Measurements from ENCODE around the gene DHRSX.
"Not testable (repeated sequence)": the region's sequence is repeated elsewhere in the genome, so short reads cannot be mapped to it uniquely, and the experiment has no call there.

DHRSX gene

DNA sequence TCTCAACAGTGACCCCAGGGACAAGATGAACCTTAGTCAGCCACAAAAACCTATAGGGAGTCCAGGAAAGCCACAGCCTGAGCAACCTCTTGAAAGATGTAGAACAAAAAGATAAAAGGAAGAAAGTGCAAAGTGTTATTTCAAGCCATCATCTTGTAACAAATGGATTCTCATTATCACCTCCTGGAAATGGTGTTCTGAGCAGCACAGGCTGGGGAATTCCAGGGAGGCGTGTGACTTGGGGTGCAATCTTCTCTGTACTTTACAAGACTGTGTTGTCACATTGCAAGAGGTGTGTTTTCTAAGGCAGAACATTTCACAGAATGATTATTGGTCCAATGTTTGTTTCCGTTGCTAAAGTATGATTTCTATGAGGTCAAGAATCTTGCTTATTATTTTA lies 214.0 kb downstream of the DHRSX start:
- DNase-seq, result no peak

DNA sequence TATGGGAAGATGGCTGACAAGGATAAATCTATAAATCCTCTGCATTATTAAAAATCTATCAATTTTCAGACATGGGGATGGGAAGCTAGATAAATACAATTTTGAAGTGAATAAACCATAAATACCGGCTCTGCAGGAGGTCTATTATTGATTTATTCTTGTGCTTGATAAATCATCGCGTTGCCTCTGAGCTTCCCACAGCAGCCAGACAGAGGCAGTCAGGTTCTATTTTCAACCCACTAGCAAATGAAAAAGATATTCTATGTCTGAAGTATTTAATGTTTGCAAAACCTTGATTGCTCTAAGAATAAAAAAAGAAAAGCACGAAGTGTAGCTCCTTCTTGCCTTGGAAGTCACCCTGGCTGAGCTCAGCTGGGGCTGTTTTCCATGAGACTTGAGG lies 216.2 kb downstream of the DHRSX start:
- DNase-seq, result no peak

DNA sequence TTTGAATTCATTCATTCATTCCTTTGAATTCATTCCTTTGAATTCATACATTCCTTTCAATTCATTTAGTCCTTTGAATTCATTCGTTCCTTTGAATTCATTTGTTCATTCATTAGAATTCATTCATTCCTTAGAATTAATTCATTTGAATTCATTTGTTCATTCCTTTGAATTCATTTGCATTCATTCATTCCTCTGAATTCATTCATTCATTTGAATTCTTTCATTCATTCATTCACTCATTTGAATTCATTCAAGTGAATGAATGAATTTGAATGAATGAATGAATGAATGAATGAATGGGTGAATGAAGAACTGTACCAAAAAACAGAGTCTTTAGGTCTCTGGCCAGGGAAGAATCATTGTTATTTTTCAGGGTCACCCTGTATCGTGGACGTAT lies 216.6 kb downstream of the DHRSX start:
- no peak for DNase-seq

DNA sequence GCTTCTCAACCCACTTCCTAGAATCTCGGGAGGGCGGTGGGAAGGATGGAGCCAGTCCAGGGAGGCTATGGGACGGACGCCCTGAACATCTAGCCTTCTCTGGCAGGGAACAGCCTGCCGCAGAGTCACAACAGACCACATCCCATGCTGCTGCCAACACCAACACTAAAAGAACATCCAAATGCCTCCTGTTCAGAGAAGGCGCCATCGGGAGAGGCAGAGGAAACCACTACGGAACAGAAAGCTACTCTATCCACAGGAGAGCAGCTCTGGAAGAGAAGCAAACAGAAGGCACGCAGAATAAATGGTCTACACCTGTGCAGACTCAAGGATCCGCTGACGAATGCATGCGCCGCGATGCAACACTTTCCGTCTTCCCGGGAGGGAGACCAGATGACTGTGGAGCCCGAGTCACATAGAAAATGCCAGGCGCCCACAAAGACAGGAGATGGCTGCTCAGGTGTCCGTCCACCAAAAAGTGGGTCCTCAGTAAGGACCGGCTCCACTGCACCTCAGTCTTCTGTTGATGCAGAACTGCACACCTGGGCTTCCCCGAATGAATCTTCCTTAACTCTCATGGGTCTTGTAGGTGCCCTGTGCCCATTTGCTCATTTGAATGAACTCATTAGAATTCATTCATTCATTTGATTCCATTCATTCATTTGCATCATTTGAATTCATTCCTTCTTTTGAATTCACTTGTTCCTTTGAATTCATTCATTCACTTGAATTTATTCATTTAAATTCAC lies 217.5 kb downstream of the DHRSX start:
- no peak for DNase-seq

DNA sequence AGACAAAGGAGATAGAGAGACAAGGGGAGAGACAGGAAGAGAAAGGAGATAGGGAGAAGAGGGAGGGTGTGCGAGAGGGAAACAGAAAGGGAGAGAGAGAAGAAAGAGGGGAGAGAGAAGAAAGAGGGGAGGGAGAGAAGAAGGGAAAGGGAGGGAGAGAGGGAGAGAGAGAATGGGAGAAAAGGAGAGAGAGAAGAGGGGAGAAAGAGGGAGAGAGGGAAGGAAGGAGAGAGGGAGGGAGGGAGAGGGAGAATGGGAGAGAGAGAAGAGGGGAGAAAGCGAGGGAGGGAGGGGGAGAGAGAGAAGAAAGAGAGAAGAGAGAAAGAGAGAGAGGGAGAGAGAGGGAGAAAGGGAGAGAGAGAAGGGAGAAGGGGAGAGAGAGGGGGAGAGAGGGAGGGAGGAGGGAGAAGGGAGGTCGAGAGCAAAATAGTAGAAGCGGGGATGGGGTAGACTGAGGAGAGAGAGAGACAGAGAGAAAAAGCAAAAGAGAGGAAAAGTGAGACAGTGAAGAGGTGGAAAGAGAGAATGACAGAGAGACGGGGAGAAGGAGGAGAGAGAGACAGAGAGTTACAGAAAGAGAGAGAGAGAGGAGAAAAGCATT lies 218.2 kb downstream of the DHRSX start:
- DNase-seq, result no peak

DNA sequence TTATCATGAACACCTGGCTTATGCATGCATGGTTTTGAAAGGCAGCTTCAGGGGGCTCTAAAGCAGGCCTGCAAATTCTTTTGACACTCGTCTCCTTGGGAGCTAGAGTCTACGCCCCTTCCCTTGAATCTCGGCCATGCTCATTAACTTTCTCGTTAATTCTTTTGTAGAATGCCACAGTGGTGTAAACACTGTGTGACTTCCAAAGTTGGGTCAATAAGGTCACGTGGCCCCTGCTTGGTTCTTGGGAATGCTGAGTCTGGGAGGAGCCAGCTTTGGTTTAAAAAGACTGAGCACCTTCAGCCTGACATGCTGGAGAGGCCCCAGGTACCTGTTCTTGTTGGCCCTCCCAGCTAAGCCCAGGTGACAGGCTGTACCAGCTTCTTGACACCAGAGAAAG lies 228.4 kb downstream of the DHRSX start:
- DNase-seq, result no peak

DNA sequence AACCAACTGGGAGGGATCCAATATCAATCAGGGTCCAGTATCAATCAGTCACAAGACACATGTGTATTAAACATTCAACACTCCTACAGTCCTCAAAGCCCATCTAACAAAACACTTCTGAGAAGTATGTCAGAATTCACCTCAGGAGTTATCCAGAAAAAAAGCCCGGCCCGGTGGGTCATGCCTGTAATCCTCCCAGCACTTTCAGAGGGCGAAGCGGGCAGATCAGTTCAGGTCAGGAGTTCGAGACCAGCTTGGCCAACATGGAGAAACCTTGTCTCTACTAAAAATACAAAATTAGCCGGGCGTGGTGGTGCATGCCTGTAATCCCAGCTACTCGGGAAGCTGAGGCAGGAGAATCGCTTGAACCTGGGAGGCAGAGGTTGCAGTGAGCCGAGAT lies 229.2 kb downstream of the DHRSX start:
- DNase-seq, result not testable (repeated sequence)

DNA sequence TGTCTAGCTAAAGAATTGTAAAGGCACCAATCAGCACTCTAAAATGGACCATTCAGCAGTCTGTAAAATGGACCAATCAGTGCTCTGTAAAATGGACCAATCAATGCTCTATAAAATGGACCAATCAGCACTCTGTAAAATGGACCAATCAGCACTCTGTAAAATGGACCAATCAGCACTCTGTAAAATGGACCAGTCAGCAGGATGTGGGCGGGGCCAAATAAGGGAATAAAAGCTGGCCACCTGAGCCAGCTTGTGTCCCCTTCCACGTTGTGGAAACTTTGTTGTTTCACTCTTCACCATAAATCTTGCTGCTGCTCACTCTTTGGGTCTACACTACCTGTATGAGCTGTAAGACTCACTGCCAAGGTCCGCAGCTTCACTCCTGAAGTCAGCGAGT lies 230.0 kb downstream of the DHRSX start:
- not testable (repeated sequence) for DNase-seq

DNA sequence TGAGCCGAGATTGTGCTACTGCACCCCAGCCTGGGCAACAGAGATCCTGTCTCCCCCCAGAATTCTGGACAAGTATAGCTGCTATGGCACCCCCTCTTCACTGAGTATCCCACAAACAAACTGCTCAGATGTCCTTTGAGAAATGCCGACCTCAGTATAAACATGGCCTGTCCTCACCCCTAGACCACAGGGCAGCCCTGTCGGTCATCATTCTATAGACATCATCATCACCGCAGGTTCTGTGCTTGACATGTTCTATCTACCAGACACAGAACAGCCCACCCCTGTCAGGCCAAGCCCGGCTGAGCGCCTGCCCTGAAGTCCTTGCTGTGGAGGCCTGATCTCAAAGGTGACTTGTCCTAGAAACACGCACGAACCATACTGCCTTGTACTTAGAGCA lies 232.9 kb downstream of the DHRSX start:
- no peak for DNase-seq

DNA sequence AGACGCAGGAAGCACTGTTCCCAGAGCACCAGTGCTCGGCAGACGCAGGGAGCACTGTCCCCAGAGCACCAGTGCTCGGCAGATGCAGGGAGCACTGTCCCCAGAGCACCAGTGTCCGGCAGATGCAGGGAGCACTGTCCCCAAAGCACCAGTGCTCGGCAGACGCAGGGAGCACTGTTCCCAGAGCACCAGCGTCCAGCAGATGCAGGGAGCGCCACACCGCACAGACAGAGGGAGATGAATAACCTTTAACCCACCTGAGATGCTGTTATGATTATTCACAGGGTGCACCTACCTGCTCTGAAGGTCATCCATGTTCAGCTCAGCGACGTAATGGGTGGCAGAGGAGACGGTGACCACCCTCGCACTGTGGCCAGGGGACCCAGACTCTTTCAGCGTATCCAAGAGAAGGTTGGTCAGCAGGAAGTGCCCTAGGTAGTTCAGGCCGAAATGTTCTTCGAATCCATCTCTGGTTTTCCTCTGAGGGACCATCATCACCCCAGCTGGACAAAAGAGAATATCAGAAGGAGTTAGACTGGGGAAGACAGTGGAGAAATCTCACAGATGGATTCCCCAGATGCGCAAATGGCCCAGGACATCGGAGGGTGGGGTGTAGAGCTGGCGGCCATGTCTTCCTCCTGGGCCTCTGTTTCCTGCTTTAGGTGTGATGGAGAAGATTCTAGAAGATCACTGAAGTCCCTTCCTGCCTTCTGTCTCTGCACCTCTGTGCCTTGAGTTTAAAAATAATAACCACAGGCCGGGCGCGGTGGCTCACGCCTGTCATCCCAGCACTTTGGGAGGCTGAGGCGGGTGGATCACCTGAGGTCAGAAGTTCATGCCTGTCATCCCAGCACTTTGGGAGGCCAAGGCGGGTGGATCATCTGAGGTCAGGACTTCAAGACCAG lies 234.1 kb downstream of the DHRSX start:
- DNase-seq, result no peak

DNA sequence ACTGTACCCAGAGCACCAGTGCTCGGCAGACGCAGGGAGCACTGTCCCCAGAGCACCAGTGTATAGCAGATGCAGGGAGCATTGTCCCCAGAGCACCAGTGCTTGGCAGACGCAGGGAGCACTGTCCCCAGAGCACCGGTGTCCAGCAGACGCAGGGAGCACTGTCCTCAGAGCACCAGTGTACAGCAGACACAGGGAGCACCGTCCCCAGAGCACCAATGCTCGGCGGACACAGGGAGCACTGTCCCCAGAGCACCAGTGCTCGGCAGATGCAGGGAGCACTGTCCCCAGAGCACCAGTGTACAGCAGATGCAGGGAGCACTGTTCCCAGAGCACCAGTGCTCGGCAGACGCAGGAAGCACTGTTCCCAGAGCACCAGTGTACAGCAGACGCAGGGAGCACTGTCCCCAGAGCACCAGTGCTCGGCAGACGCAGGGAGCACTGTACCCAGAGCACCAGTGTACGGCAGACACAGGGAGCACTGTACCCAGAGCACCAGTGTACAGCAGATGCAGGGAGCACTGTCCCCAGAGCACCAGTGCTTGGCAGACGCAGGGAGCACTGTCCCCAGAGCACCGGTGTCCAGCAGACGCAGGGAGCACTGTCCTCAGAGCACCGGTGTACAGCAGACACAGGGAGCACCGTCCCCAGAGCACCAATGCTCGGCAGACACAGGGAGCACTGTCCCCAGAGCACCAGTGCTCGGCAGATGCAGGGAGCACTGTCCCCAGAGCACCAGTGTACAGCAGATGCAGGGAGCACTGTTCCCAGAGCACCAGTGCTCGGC lies 234.9 kb downstream of the DHRSX start:
- not testable (repeated sequence) for DNase-seq

DNA sequence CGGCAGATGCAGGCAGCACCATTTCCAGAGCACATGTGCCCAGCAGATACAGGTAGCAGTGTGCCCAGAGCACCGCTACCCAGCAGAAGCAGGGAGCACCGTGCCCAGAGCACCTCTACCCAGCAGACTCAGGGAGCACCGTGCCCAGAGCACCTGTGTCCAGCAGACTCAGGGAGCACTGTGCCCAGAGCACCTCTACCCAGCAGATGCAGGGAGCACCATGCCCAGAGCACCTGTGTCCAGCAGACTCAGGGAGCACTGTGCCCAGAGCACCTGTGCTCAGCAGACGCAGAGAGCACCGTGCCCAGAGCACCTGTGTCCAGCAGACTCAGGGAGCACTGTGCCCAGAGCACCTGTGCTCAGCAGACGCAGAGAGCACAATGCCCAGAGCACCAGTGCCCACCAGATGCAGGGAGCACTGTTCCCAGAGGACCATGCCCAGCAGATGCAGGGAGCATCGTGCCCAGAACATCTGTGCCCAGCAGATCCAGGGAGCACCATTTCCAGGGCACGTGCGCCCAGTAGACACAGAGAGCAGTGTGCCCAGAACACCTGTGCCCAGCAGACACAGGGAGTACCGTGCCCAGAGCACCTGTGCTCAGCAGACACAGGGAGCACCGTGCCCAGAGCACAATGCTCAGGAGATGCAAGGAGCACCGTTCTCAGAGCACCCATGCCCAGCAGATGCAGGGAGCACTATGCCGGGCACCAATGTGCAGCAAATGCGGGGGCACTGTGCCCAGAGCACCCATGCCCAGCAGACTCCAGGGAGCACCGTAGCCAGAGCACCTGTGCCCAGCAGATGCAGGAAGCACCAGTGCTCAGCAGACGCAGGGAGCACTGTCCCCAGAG lies 236.4 kb downstream of the DHRSX start:
- DNase-seq, result no peak

DNA sequence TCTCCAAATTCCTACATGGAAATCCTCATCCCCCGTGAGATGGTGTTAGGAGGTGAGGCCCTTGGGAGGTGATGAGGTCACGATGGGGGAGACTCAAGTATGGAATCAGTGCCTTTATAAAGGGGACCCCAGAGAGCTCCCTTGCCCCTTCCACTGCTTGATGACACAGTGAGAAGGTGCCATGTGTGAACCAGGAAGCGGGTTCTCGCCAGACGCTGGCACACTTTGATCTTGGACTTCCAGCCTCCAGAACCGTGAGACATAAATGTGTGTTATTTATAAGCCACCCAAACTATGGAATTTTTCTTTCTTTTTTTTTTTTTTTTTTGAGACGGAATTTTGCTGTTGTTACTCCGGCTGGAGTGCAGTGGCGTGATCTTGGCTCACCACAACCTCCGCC lies 237.6 kb downstream of the DHRSX start:
- no peak for DNase-seq

DNA sequence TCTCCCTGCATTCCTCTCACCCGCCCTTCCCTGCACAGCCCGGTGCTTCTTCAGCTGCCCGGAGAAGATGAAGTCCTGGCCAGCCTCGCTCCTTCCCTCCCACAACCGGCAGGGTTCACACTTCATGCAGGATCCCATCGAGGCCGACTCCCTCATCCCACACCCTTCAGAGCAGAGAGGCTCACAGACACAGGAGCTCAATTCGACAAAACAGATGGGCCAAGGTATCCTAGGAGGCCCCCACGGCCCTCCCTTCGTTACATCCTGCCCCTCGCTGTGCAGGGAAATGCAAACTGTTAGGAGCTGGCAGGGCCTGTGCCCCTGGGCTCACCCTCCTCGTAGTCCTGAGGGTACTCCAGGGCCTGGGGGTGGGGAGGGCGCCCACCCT lies 238.1 kb downstream of the DHRSX start:
- DNase-seq, result no peak

DNA sequence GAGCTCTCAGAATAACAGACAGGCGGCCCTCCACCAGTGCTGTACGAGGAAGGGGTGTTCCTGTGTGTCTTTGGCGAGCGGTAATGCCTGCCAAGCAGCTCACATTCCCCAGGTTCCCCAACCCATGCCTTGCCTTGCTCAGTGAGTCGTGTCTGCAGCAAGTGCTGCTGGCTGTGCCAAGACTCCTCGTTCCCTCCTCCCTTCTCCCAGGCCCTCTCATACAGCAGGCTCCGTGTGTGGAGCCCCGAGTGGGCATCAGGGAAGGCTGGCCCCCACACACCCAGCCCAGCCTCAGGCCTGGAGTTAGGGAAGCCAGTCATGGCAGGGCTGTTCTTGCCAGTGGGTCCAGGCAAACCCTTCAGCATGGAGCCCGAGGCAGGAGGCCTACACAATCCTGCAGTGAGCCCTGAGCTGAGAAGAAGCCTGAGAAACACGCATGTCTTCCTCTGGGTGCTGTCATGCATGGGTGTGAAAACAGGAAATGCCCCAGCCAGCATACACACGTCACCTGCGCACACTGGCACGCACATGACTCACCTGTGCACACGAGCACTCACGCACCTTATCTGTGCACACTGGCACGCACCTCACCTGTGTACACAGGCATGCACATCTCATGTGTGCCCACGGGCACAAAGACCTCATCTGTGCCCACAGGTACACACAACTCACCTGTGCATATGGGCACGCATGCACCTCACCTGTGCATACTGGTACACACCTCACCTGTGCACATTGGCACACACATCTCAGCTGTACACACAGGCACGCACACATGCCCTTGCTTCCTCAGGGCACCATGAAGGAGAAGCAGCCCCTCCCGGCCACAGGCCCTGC lies 238.7 kb downstream of the DHRSX start:
- no peak for DNase-seq

DNA sequence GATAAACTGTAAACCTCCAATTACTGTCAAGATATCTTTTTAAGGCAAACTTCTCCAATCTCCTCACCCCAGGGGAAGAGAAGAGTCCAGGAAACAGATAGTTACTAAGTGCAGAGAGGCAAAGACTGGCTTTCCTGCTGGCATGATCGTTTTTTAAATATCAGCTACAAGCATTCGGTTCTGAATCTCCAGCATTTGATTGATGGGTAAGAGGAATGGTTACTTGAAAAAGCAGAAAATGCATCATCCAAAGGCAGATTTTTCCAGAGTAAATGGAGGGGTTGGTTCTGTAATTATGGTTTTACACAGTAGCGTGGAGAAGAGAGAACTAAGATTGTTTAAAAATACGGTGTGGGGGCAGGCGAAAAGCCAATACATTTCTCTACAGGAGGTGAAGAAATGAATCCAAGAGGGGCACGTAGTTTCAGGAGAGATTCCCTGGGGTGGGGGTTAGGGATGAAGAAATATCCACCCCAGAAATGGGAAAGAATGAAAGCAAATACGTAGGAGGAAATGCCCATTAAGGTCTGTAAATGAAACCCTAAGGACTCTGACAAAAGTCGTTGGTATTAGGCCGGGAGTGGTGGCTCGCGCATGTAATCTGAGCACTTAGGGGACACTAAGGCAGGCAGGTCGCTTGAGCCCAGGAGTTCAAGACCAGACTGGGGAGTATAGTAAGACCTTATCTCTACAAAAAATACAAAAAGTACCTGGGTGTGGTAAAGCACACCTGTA lies 248.3 kb downstream of the DHRSX start:
- no peak for DNase-seq

DNA sequence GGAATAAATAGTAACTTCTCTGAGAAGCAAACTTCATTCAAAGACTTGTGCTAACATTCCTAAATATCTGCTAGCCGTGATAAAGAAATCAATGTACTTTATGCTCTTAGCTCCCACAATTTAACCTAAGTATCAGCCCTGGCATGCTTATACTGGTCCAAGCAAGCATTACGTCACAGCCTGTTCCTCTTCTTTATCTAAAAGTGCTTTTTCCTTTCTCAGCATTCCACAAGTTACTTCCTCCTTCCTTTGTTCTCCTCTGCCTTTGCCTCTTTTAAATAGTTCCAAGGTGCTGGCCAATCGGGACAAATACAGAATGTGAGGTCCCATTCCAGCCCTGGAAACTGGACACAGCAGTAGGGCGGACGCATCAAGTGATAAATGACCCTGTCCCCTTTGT lies 249.6 kb downstream of the DHRSX start:
- no peak for DNase-seq

DNA sequence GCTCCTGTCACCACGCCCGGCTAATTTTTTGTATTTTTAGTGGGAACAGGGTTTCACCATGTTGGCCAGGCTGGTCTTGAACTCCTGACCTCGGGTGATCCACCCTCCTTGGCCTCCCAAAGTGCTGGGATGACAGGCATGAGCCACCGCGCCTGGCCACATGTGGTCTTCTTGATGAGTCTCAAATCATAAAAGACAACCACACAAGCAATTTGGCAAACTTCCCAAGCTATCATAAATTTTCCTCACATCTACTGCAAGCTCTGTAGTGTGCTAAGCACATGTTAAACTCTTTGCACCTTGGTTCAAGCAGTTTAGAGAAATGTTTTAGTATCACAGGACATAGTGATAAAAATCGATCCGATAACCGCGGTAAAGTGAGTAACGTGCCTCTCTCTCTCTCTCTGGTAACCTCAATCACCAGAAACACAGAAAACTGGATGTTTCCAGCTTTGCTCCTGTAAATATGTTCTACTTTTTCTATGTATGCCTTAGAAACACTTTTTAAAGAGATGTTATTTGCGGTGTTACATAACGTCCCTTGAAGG lies 256.8 kb downstream of the DHRSX start:
- DNase-seq, result no peak

DNA sequence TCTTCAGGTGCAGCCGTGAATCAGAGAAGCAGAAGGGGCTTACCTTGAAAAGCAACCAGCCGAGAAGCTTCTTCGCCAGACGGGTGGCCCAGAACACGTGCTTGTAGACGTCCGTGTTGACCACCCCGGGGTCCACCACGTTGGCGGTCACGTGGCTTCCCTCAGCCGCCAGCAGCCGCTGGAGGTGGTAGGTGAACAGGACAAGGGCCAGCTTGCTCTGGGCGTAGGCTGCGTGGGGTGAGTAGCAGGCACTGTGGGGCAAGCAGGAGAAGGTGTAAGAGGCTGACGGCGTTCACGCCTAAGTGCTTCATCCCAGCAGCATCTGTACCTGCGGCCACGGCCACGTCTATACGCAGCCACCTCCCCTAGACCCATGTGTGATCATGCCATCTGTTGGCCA lies 257.8 kb downstream of the DHRSX start:
- no peak for DNase-seq

DNA sequence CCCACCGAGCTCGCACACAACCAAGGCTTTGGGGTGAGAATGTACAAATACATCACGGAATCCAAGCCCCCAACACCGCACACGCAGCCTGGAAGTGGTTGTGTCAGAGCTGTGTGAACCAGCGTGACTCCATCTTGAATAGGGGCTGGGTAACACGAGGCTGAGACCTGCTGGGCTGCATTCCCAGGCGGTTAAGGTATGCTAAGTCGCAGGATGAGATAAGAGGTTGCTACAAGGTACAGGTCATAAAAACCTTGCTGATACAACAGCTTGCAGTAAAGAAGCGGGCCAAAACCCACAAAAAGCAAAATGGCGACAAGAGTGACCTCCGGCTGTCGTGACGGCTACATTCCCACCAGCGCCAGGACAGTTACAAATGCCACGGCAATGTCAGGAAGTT lies 258.4 kb downstream of the DHRSX start:
- no peak for DNase-seq

Data from activated CD8-positive, alpha-beta memory T cell treated with anti-CD3 and anti-CD28 coated beads, Interleukin-2, amount 50 U/mL, for 4 hours (primary cell).